ENCODE results near the gene FRAS1. TPM values are rescaled to one million over a fixed set of nuclear protein-coding genes. Genes with fewer than 3 reads are reported as not detected.

FRAS1 gene
- total and polyA plus RNA-seq, 9 donors = 0.16 to 5.3 (median 1.4) TPM

DNA sequence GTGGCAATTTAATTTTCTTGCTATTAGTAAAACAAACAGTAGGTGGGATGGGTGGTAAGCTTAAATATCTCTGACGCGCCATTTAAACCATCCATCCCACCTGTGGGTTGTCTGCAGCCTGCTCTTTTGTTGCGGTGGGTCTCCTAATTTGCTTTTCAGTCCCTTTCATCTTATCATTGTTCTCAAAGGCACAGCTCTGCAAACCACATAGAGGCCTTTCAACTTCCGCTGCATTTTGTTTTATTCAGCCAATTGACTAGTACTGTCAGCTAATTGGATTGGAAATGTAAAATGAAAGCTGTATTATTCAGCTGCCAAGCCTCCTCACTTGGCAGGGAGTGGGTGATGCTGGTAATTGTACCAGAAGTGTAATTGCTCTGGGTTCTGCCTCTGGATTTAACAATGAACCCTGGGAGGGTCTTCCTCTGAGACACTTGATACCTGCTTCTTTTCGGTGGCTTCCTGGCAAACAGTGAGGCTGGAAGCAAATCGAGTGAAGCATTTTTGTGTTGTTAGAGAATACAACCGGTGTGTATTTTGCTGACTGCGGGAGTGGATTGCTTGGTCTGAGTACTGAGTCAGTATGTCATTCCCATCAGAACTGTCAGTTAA, 165.6 kb downstream of the FRAS1 start:
- no peaks in the 10 kb centered on the region for H3K27me3 ChIP-seq
- H3K4me3 ChIP-seq = no peak overlapping the region
- TF ChIP-seq POLR2A (IDR thresholded peaks at IDR 0.05) (no peak), EP300 (IDR thresholded peaks at IDR 0.05) (no peak)
- H3K9me3 ChIP-seq = no peaks in the 10 kb centered on the region
- DNase-seq = no peak
- intact Hi-C loops (cut with DNase I) = no loop called here
- H3K4me1 ChIP-seq (ENCODE audit: insufficient read depth) = no peaks in the 10 kb centered on the region
- no peaks in the 10 kb centered on the region for H3K36me3 ChIP-seq
- WGBS, 3 donors = 68 to 74% (median 69%) methylated on average over 8 of the region's 8 CpGs
- no peak overlapping the region for H3K27ac ChIP-seq

GRCh38 chr4:78225236-78225635, 168.1 kb downstream of the FRAS1 start:
- Histone ChIP-seq H3K4me1 (ENCODE audit: insufficient read depth) (no peaks in the 10 kb centered on the region), H3K27ac (no peak overlapping the region), H3K4me3 (no peak overlapping the region), H3K9me3 (no peaks in the 10 kb centered on the region), H3K27me3 (no peaks in the 10 kb centered on the region), H3K36me3 (no peaks in the 10 kb centered on the region)
- no peak for DNase-seq
- WGBS, 3 donors = 90 to 91% (median 90%) methylated on average over 3 of the region's 3 CpGs
- intact Hi-C loops (cut with DNase I) = no loop called here
- TF ChIP-seq EP300 (IDR thresholded peaks at IDR 0.05) (no peak), CTCF (IDR thresholded peaks at IDR 0.05) (no peak), POLR2A (IDR thresholded peaks at IDR 0.05) (no peak)

GRCh38 chr4:78226279-78226678, 169.2 kb downstream of the FRAS1 start:
- H3K36me3 ChIP-seq = no peaks in the 10 kb centered on the region
- no peak overlapping the region for H3K27ac ChIP-seq

GRCh38 chr4:78227411-78228057, 170.4 kb downstream of the FRAS1 start:
- 82 to 100% (median 90%) methylated on average over 1 of the region's 1 CpG for WGBS, 3 donors
- no peak overlapping the region for H3K4me3 ChIP-seq
- no peaks in the 10 kb centered on the region for H3K9me3 ChIP-seq
- no peaks in the 10 kb centered on the region for H3K4me1 ChIP-seq (ENCODE audit: insufficient read depth)
- no peak for DNase-seq
- intact Hi-C loops (cut with DNase I) = no loop called here
- H3K27ac ChIP-seq = no peak overlapping the region
- no peaks in the 10 kb centered on the region for H3K27me3 ChIP-seq
- H3K36me3 ChIP-seq = no peaks in the 10 kb centered on the region
- TF ChIP-seq CTCF (IDR thresholded peaks at IDR 0.05) (no peak), POLR2A (IDR thresholded peaks at IDR 0.05) (no peak), EP300 (IDR thresholded peaks at IDR 0.05) (no peak)

More at GRCh38 chr4:78226279-78226678, 169.2 kb downstream of the FRAS1 start:
- intact Hi-C loops (cut with DNase I) = no loop called here
- Histone ChIP-seq H3K27me3 (no peaks in the 10 kb centered on the region), H3K9me3 (no peaks in the 10 kb centered on the region), H3K4me1 (ENCODE audit: insufficient read depth) (no peaks in the 10 kb centered on the region), H3K4me3 (no peak overlapping the region)
- TF ChIP-seq CTCF (IDR thresholded peaks at IDR 0.05) (no peak), EP300 (IDR thresholded peaks at IDR 0.05) (no peak), POLR2A (IDR thresholded peaks at IDR 0.05) (no peak)
- DNase-seq = no peak

DNA sequence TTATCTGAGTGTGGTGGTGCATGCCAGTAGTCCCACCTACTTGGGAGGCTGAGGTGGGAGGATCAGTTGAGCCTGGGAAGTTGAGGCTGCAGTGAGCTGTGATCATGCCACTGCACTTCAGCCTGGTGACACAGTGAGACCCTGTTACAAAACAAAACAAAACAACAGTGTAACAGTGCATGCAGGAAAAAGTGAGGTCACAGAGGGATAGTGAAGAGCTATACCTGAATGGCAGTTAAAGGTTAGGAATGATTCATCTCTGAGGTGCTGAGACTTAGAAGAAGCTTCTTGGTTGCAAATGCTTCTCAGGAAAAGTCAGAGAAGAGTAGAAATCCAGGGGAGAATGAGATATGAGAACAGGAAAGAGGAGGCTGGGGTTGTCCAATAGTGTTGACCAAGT, 178.7 kb downstream of the FRAS1 start:
- Histone ChIP-seq H3K4me3 (no peak overlapping the region), H3K9me3 (no peaks in the 10 kb centered on the region), H3K36me3 (no peaks in the 10 kb centered on the region), H3K4me1 (ENCODE audit: insufficient read depth) (no peaks in the 10 kb centered on the region), H3K27me3 (no peaks in the 10 kb centered on the region), H3K27ac (no peak overlapping the region)
- TF ChIP-seq EP300 (IDR thresholded peaks at IDR 0.05) (no peak), CTCF (IDR thresholded peaks at IDR 0.05) (no peak), POLR2A (IDR thresholded peaks at IDR 0.05) (no peak)
- intact Hi-C loops (cut with DNase I) = no loop called here
- DNase-seq = no peak

Measured in ovary (tissue), 9 donors.